PC-9 (cell line): ENCODE measurements around the gene PNPLA2.

ENCODE experiments used
- EZH2 ChIP-seq: fragments of 200-600 bp; sonication (generic); IDR thresholded peaks from 2 replicates; pipeline ENCODE4 v1.8.0; 2017; ENCODE audit warnings: antibody characterized with exemption, low read depth
- TF ChIP-seq, protein P1 (sequence below): fragments of 200-600 bp; sonication (generic); conservative IDR thresholded peaks from 2 replicates; pipeline ENCODE4 v1.6.1; 2017; ENCODE audit warnings: mixed run types, antibody characterized with exemption, mild to moderate bottlenecking, moderate library complexity

DNA sequence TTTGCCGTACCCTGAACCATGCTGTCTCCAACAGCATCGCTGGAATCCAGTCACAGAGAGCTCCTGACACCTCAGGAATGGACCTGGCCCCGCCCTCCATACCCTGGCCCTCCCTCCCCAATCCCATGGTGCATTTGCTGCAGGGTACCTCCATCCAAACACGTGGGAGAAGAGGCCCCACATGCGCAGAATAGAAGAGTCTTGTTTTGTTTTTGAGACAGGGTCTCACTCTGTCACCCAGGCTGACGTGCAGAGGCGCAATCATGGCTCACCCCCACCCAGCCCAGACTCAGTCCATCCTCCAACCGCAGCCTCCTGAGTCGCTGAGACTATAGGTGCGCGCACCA lies 2.3 kb upstream of the PNPLA2 start:
- TF ChIP-seq, protein P1, sequence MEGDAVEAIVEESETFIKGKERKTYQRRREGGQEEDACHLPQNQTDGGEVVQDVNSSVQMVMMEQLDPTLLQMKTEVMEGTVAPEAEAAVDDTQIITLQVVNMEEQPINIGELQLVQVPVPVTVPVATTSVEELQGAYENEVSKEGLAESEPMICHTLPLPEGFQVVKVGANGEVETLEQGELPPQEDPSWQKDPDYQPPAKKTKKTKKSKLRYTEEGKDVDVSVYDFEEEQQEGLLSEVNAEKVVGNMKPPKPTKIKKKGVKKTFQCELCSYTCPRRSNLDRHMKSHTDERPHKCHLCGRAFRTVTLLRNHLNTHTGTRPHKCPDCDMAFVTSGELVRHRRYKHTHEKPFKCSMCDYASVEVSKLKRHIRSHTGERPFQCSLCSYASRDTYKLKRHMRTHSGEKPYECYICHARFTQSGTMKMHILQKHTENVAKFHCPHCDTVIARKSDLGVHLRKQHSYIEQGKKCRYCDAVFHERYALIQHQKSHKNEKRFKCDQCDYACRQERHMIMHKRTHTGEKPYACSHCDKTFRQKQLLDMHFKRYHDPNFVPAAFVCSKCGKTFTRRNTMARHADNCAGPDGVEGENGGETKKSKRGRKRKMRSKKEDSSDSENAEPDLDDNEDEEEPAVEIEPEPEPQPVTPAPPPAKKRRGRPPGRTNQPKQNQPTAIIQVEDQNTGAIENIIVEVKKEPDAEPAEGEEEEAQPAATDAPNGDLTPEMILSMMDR, result no peak
- no peak for TF ChIP-seq EZH2
